T-helper 1 cell treated with Interleukin-12 subunit alpha and Interleukin-12 subunit beta and Interleukin-4 antibody, amounts not matched to agents 30 μg/mL and 1 μg/mL, for 36 hours (primary cell): ENCODE data around the gene CABYR.

ENCODE experiments used
- H3K27ac Mint-ChIP-seq: one replicate; pipeline ENCODE4 v1.8.0; 2021; ENCODE audit warnings: mild to moderate bottlenecking, mixed read lengths
- H3K27me3 Mint-ChIP-seq: one replicate; pipeline ENCODE4 v1.8.0; 2021; ENCODE audit warnings: low read depth, mixed read lengths
- H3K36me3 Mint-ChIP-seq: one replicate; pipeline ENCODE4 v1.8.0; 2021; ENCODE audit warnings: low read depth, mixed read lengths
- H3K4me1 Mint-ChIP-seq: one replicate; pipeline ENCODE4 v1.8.0; 2021; ENCODE audit warnings: low read depth, mixed read lengths
- H3K4me3 Mint-ChIP-seq: one replicate; pipeline ENCODE4 v1.8.0; 2021; ENCODE audit warnings: mild to moderate bottlenecking, moderate library complexity, mixed read lengths
- H3K9me3 Mint-ChIP-seq: one replicate; pipeline ENCODE4 v1.8.0; 2021; ENCODE audit warnings: mixed read lengths

The CABYR gene

GRCh38 chr18:24190590-24190989 is 51.7 kb downstream of the CABYR start:
- Mint-ChIP-seq H3K9me3 (no peaks in the 10 kb centered on the region), H3K4me3 (no peak overlapping the region), H3K4me1 (no peaks in the 10 kb centered on the region), H3K27ac (no peak overlapping the region), H3K27me3 (peaks cover 38% of the 10 kb centered on the region), H3K36me3 (no peaks in the 10 kb centered on the region)

- no peaks in the 10 kb centered on the region for H3K36me3 Mint-ChIP-seq
- no peak overlapping the region for H3K4me3 Mint-ChIP-seq
- H3K4me1 Mint-ChIP-seq = no peaks in the 10 kb centered on the region
- H3K27me3 Mint-ChIP-seq = peaks cover 20% of the 10 kb centered on the region
- no peaks in the 10 kb centered on the region for H3K9me3 Mint-ChIP-seq
- H3K27ac Mint-ChIP-seq = no peak overlapping the region
Observed at GRCh38 chr18:24195296-24196053, 56.6 kb downstream of the CABYR start.

- H3K9me3 Mint-ChIP-seq = no peaks in the 10 kb centered on the region
- H3K4me1 Mint-ChIP-seq = no peaks in the 10 kb centered on the region
- peaks cover 15% of the 10 kb centered on the region for H3K27me3 Mint-ChIP-seq
- H3K36me3 Mint-ChIP-seq = no peaks in the 10 kb centered on the region
- H3K27ac Mint-ChIP-seq = no peak overlapping the region
- no peak overlapping the region for H3K4me3 Mint-ChIP-seq
Observed at GRCh38 chr18:24196764-24197163, 57.9 kb downstream of the CABYR start.

DNA sequence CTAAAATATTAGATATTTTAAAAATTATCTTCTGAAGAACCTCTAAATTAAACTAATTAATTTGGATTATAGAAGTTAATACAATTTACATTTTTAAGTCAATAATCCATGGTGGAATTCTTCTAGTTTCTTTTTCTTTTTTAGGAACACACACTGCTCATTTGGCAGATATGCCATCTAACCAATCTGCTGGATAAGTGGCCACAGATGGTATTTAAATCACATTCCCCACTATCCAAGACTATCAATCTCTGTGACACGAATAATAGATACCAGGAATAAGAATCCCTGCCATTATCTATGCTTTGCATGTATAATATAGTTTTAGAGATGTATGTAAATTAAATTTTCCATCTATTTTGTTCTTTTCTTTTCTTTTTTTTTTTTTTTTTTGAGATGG is 58.5 kb downstream of the CABYR start:
- Mint-ChIP-seq H3K4me3 (no peak overlapping the region), H3K36me3 (no peaks in the 10 kb centered on the region), H3K27ac (no peak overlapping the region), H3K9me3 (no peaks in the 10 kb centered on the region), H3K27me3 (peaks cover 10% of the 10 kb centered on the region), H3K4me1 (no peaks in the 10 kb centered on the region)

- Mint-ChIP-seq H3K4me1 (no peaks in the 10 kb centered on the region), H3K27ac (no peak overlapping the region), H3K36me3 (no peaks in the 10 kb centered on the region), H3K27me3 (peaks cover 8% of the 10 kb centered on the region), H3K9me3 (no peaks in the 10 kb centered on the region), H3K4me3 (no peak overlapping the region)
Observed at GRCh38 chr18:24198461-24198860, 59.6 kb downstream of the CABYR start.

GRCh38 chr18:24199372-24199962 is 60.6 kb downstream of the CABYR start:
- no peak overlapping the region for H3K27ac Mint-ChIP-seq
- H3K4me1 Mint-ChIP-seq = no peaks in the 10 kb centered on the region
- no peaks in the 10 kb centered on the region for H3K36me3 Mint-ChIP-seq
- H3K9me3 Mint-ChIP-seq = no peaks in the 10 kb centered on the region
- H3K4me3 Mint-ChIP-seq = no peak overlapping the region
- H3K27me3 Mint-ChIP-seq = peaks cover 7% of the 10 kb centered on the region

DNA sequence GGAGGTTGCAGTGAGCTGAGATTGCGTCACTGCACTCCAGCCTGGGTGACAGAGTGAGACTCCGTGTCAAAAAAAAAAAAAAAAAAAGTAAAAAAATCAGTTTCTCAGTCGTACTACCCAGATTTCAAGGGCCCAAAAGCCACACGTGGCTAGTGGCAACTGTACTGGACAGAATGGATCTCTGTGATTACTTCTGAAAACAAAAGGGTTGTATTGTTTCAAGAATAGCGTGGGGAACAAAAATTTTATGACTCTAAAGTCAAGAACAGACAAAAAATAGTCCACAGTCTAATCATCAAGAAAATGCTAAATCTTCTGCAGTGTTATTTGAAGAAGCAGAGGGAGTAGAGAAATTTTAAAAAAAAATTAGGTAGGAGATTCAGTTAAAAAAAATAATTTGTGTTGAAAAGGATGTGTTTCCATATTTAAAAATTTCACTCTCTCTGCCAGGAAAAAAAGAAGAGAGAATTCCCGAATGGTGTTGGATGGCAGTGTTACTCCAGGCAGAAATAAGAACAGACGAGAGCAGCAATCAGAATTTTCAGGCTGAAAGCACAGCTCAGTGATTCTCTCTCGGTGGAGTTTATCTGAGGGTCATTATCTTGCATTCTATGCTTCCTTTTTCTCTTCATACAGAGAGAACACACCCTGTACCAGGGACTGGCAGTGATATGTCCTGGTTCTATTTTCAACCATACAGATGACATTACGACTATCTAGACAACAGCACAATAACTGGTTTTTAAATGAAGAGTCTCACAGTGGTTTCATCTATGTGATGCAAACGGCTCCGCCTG is 61.8 kb downstream of the CABYR start:
- no peaks in the 10 kb centered on the region for H3K36me3 Mint-ChIP-seq
- no peak overlapping the region for H3K27ac Mint-ChIP-seq
- no peaks in the 10 kb centered on the region for H3K4me1 Mint-ChIP-seq
- no peak overlapping the region for H3K4me3 Mint-ChIP-seq
- H3K9me3 Mint-ChIP-seq = no peaks in the 10 kb centered on the region
- H3K27me3 Mint-ChIP-seq = peaks cover 12% of the 10 kb centered on the region

DNA sequence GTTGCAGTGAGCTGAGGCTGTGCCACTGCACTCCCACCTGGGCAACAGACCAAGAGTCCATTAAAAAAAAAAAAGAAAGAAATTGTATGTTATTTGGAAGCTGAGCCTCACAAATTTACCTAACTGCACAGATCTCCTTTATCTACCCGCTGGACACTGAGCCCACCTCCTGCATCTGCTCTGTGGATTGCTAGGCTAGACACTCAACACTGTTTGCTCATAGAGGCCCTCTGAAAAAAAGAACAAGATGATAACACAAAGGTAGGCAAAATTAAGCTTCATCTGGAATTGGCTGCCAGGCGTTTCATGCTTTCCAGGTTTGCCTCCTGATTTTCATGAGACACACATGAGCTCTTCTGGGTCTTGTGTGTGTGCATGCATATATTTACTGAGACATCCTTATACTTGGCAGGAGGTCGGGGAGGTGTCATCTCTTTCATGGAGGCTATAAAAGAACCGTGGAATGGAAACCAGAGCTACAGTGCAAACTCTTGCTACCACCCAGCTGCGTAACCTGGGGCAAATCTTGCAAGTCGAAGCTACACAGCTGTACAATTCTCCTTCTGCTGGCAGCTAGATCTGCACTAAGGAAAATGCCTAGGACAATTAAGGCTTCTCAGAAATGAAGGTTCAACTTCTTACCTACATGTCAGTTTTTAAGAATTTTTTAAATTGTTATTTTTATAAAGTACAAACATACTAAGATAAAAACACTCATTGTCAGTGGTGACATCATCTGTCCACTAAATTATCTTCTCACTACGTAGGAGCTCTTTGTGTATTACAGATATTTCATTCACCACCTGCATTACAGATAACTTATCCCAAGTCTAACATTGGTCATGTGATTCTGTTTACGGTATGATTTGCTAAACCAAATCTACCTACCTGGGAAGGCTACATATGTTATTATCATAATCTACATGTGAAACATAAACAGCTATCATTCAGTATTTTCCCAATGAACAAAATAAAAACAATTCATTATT is 63.1 kb downstream of the CABYR start:
- Mint-ChIP-seq H3K9me3 (no peaks in the 10 kb centered on the region), H3K27ac (no peak overlapping the region), H3K4me3 (no peak overlapping the region), H3K36me3 (no peaks in the 10 kb centered on the region), H3K4me1 (no peaks in the 10 kb centered on the region), H3K27me3 (peaks cover 12% of the 10 kb centered on the region)

- H3K27me3 Mint-ChIP-seq = peaks cover 22% of the 10 kb centered on the region
- H3K36me3 Mint-ChIP-seq = no peaks in the 10 kb centered on the region
- no peak overlapping the region for H3K27ac Mint-ChIP-seq
- no peak overlapping the region for H3K4me3 Mint-ChIP-seq
- H3K4me1 Mint-ChIP-seq = no peaks in the 10 kb centered on the region
- no peaks in the 10 kb centered on the region for H3K9me3 Mint-ChIP-seq
Observed at GRCh38 chr18:24204904-24205303, 66.0 kb downstream of the CABYR start.

DNA sequence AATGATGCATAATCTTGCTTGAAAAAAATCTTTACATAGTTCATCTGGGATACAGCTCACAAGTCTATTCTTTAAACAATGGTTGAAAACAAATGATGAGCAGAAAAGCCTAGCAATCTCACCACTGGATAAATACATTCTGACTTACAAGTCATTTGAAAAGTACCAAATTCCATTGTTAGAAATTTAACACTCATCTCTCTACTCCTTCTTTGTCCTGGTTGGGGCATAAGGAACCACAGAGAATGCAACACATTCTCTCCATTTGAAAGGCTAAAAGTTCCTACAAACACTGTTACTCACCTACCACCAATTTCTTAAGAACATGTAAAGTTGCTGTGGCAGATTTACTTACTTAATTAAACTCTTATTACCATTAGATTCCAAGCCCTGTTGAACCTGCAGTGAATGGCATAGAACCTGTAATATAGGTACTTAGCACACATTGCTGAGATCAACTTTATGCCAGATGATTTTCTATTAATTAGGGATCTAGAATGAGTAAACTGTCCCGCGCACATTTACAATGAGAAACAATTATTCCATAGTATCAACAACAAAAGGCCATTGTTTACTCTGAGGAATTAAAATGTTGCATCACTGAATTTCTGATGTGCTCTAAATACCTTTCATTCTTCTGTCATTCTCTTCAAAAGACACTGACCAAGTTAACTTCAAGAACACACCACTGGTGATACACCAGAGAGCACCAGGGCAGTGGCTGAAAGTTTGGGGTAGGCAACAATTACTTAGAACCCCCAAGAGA is 69.6 kb downstream of the CABYR start:
- H3K27me3 Mint-ChIP-seq = peaks cover 19% of the 10 kb centered on the region
- H3K4me3 Mint-ChIP-seq = no peak overlapping the region
- H3K36me3 Mint-ChIP-seq = no peaks in the 10 kb centered on the region
- H3K9me3 Mint-ChIP-seq = no peaks in the 10 kb centered on the region
- H3K4me1 Mint-ChIP-seq = no peaks in the 10 kb centered on the region
- no peak overlapping the region for H3K27ac Mint-ChIP-seq

- no peaks in the 10 kb centered on the region for H3K4me1 Mint-ChIP-seq
- peaks cover 15% of the 10 kb centered on the region for H3K27me3 Mint-ChIP-seq
- no peak overlapping the region for H3K4me3 Mint-ChIP-seq
- H3K9me3 Mint-ChIP-seq = no peaks in the 10 kb centered on the region
- no peaks in the 10 kb centered on the region for H3K36me3 Mint-ChIP-seq
- H3K27ac Mint-ChIP-seq = no peak overlapping the region
Observed at GRCh38 chr18:24209558-24209957, 70.7 kb downstream of the CABYR start.
